T follicular helper cell (primary cell): Measurements from ENCODE around the gene OR51A2.
"Not testable (repeated sequence)": the region's sequence is repeated elsewhere in the genome, so short reads cannot be mapped to it uniquely, and the experiment has no call there.

Experiments used
- DNase-seq: peaks from one replicate; pipeline ENCODE4 v3.0.0-alpha.2; 2020; ENCODE audit warnings: low read depth
- total RNA-seq, 2 experiments: gene quantifications; one replicate each; lab custom pipeline; 2026; lab: John Stamatoyannopoulos, UW

Gene OR51A2, protein sequence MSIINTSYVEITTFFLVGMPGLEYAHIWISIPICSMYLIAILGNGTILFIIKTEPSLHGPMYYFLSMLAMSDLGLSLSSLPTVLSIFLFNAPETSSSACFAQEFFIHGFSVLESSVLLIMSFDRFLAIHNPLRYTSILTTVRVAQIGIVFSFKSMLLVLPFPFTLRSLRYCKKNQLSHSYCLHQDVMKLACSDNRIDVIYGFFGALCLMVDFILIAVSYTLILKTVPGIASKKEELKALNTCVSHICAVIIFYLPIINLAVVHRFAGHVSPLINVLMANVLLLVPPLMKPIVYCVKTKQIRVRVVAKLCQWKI
- total RNA-seq, result 0 reads per million in 2 experiments

DNA sequence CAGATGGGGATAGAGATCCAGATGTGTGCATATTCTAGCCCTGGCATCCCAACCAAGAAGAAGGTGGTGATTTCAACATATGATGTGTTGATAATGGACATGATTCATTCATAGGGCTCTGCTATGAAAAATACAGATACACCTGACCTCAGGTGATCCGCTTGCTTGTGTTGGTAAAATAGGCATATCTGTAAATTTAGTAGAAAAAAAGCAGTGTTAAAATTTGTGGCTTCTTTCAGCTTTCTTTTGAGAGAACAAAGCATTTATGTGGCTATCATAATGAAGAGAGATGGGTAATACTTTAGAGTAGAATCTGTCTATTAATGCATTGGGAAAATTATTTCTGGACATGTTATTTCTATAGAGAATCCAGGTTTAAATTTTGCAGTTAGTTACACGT is at the start of gene OR51A2:
OR51A2 (minus strand) TSS at position 101 of the 400 bp plus-strand sequence; CDS start at position 101, 0 bp downstream.
- DNase-seq, result not testable (repeated sequence)

DNA sequence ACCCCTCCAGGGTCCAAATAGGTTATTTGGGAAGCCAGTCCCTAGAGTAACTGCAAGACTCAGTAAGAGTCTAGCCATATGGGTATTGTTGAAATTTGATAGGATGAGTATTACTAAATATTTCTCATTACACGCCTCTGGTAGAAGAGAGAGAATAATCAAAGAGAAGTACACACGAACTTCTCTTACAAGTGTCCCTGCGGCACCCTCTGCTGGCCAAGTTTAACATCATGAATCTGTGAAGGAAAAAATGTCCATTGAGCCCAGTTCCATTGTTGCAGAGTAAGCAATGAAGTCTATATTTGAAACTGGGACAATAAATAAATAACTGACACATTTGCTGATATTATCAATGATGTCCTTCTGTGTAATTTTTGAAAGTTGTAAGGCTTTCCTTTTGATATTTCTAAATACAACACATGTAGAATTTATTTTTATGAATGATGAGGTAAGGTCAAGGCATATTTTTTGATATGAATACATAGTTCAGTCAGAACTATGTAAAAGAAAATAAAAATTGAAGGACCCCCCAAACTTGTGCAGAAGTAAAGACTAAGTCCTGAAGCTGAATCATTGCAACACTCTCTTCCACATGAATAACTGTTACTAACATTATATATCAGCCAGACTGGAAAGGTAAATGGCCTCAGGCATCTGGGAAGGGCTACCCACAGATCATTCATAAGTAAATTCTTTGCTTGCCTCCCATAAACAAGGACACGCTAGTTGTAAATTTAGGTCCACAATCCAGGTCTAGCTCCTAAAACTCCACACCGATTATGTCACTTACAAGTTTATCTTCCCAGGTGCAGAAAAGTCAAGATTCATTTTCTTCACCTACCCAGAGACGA is 49.1 kb upstream of the OR51A2 start:
- DNase-seq, result no peak

DNA sequence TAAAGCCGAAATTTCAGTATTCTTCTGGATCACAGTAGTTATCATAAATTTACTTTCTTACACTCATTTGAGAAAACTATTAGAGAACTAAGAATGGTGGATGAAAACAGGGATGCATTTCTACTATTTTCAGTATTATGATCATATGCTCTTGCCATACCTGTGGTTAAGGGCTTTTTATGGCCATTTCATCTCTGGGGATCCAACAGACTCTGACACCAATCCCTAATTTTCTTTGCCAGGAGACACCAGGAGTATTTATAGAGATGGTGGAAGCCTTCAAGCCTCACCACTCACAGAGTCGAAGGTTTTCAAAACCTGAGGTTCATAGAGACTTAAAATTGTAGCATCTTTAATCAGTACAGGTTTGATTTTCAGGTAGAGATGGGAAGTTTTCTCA is 39.0 kb upstream of the OR51A2 start, which contains the start of gene OR51L1:
OR51L1 (plus strand) TSS at position 301 of the 400 bp plus-strand sequence. CDS start 4,132 bp downstream, outside the sequence.
- DNase-seq, result no peak

DNA sequence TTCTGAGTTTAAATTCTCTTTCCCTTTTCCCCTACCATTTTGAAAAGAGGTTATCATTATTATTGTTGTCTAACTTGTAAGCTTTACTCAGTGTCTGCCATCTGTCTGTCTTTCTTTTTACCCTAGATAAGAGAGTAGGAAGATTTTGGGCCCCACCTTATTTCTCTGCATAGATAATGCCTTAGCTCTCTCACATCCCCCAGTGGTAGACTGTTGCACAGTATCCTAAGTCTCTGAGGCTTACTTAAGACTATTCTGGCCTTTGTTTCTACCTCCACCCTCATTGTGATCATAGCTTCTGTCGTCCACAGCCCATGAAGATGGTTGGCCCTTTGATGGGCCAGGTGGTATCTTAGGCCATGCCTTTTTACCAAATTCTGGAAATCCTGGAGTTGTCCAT is 35.5 kb upstream of the OR51A2 start:
- no peak for DNase-seq

DNA sequence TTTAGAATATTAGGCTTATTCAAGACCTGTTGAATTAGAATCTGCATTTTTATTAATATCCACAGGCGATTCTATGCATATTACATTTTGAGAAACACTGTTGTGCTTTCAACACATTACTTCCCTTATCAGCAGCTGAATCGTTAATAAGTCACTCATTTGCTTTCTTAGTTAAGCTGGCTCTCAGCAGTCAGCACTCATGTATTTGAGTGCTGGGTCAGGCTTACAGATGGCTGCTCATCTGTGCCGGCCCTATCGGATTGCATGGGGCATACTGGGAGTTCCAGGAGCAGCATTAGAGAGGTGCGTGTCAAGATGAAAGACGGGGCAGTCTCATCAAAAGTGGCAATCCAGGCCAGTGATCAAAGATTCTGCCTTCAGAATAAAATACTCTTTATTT is 28.3 kb upstream of the OR51A2 start:
- DNase-seq, result no peak

DNA sequence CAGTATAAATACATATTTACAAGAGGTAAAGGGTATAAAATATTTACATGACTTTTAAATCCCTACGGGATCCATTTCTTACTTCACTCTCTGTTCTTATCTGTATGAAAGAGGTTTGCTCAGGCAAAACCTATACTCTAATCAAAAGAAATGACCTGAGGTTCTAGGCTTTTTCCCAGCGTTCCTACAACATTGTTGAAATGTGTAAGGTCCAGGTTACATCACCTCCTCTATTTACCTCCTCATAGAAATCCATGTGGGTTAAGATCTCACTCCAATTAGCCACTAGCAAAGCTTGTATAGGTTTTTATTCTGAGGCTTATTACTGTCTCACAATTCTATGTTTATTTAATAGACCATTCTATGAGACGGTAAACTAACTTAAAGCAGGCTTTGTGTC is 27.2 kb upstream of the OR51A2 start:
- DNase-seq, result no peak

DNA sequence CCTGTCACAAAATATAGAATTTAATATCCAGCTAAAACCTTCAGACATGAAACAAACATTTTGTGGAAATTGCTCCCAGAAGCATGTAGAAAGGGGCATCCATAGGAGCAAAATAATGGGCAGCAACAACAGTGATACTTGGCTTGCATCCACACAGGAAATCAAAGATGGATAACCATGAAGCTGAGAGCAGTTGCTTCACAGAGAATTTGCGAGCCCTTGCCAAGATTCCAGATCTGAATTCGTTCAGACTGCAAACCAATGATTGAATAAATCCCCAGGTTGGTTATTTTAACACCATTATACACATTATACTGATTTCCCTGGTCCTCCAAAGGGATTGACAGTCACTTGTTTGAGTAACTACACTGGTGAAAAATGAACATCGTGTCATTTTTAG is 23.5 kb upstream of the OR51A2 start:
- DNase-seq, result no peak

DNA sequence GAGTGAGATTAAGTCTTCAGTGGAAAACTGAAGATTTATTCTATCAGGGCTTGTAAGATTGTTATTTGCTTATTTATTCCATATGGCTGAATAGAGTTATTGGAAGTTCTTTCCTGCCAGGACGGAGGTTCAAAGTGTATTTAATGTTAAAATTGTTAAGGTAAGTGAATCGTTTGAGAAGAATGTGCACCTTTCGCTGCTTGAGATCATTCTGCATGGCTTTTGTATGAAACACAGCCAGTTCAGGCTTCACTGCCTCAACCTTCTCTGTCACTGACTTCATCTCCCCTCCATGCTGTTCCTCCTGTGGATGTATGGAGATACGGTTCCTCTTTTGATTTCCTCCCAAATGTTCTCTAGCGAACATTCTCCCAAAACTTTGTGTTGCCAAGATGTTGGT is 19.9 kb upstream of the OR51A2 start:
- DNase-seq, result no peak

DNA sequence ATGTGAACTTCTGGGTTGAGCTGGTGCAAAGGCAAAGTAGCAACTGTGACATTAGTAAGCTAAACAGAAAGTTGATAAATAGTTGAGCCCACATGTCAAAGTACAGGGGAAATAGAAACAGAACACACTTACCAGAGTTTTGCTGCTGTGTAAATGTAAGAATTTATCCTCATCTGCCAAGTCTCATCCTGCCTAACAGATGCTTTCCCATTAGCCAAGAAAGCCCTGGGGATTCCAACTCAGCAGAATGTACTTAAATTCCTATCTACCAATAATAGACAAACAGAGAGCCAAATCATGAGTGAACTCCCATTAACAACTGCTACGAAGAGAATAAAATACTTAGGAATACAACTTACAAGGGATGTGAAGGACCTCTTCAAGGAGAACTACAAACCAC is 7.3 kb upstream of the OR51A2 start:
- no peak for DNase-seq

DNA sequence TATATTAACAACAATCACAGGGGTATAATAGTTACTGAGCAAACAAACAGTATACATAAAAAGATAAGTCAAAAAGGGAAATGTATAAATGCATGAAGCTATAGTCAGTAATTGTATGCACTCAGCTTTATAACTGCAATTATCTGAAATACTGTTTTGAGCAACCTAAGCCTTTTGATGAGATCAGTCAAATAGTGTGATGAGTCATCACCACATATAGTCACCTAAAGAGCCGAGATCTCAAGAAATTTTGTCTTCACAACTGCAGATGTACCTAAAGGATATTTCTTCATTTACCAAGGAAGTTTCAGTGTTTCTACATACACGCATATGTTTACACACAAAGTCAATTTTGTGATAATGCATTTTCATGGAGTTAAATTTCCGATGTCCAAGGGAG is 5.4 kb upstream of the OR51A2 start:
- no peak for DNase-seq

DNA sequence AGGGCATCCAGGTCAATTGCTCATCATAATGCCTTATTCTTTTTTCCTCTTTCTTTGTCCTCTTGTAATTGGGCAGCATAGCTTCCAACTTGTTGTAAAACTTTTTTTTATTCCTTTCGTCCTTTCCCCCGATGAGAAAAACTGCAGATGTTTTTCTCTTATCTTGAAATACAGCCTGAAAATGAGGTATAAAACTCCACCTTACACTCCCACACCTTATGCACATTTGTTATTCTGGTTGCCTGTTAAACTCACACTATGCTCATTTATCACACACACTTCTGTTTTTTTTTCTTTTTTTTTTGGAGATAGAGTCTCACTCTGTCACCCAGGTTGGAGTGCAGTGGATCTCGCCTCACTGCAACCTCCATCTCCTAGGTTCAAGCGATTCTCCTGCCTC is 1.9 kb upstream of the OR51A2 start:
- DNase-seq, result no peak

DNA sequence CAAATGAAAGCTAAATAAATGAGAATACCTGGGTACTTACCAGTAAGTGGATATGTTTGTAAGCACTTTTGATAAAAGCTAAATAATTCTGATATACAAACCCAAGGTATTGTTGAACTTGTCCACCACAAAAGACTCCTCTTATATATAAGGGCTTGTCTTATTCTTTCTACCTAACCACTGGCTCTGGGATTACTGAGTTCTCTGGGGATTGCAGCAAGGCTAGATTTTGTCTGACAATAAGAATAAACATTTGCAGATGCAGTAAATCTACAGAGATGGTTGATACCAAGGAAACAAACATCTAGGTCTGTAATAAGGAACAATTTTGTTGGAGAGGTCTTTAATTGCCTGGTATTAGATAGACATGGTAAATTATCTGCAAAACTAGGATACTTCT is 8.0 kb downstream of the OR51A2 start, which contains the start of gene OR51A4:
OR51A4 (minus strand) TSS at position 101 of the 400 bp plus-strand sequence. CDS start 505 bp downstream, outside the sequence.
- DNase-seq, result no peak

DNA sequence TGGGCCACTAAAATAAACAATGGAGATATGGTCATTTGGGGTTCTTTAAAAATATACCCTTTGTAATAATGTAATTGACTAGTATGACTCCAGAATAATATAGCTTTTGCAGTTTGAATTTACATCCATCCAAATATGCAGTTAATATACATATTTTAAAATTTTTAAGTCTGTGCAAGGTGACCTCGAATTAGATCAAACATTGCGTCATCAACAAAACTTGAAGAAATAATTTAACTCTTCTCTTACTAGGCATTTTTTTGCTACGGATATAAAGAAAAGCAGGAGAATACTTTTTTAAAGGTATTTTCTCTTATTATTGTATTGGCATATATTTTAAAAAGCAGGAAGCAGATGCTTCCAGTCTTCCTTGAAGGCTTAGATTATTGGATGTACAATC is 18.8 kb downstream of the OR51A2 start:
- no peak for DNase-seq

DNA sequence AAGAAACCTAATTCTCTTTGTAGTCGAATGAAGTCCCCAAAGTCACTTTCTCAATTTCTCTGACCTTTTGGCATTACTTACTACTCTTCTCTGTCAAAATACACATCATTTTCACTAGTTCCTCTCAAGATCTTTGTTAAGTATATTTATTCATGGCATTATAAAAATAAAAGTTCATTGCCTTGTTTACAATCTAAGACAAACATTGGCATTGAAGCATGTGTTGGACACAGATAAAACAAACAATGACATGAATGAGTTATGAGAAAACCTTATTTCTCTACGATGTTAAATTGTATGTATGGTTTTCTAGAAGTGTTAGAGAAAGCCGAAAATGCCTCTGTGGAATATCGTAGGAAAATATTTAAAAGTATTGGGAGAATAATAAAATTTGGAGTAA is 22.8 kb downstream of the OR51A2 start:
- DNase-seq, result no peak

DNA sequence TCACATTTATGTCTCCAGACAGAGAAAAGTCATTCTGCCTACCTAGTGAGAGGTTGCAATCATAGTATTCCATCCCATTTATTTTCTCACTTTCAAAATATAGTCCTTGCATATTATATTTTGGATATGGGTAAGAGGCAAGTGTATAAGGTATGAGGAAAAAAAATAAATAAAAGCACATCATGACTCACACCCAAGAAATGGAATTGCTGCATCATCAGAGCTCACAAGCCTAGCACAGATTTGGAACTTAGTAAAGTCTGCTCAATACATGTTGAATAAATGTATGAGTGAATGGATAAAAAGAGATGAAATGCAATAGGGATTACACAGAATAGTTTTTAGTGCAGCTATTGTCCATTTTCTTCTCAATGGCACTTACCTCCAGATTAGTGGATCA is 28.9 kb downstream of the OR51A2 start:
- DNase-seq, result no peak

DNA sequence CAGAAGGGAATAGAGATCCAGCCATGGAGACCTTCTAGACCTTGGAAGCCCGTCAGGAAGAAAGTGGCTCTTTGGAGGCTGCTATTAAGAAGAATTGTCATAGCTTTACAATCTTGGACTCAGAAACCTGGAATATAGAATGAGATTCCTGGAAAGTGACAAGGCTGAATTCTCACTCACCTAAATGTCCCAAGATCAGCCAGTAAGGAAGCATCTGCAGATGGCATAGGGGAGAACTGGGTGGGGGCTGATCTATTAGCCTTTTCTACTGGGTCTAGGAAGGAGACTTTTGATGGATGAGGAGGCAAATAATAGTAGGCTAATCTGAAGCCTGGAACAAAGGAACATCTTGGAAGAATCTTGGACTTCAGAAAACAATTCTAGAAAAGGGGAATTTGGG is 31.3 kb downstream of the OR51A2 start, which contains the start of gene OR51G1:
OR51G1 (minus strand) TSS at position 101 of the 400 bp plus-strand sequence; CDS start at position 101, 0 bp downstream.
- no peak for DNase-seq

DNA sequence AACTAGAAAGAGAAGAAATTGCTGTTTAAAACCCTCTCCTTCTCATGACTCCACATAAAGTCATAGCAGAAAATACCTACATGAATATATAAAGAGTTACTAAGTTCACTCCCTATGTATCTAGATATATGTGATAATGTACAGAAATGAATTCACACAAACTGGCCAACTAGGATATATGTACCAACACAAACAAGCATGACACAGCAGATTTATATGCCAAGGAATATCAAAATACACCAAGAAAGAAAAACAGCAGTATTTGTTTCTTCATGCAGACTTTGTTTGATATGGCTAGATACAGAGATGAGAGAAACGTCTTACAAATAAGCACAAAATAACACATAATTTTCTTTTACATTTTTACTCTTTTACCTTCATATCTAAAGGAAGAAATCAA is 33.2 kb downstream of the OR51A2 start:
- no peak for DNase-seq

DNA sequence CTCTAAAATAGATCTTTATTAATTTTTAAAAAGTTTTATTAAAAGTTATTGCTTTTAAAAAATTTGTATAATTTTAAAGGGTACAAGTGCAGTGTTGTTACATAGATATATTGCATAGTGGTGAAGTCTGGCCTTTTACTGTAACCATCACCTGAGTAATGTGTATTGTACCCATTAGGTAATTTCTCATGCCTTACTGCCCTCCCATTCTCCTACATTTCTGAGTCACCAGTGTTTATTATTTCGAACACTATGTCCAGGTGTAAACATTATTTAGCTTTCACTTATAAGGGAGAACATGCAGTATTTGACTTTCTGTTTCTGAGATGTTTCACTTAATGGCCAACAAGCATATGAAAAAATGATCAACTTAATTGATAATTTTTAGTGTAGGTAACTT is 33.7 kb downstream of the OR51A2 start:
- DNase-seq, result no peak

DNA sequence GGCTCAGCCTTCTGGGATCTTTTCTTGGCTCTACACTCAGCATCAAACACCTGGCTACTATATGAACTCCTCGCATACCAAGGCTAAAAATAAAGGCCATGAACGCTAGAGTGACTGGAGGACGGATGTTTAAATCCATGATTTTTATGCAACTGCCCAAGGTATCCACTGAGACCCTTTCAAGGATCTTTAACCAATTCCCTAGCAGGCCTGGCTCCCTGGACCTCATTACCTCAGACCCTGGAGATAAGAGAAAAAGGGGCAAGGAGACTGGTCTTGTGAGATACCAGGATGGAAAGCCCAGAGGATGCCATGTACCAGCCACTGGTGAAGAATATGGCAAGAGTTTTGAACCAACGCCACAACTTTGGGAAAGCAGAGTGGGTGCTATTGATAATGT is 36.3 kb downstream of the OR51A2 start, which contains the start of gene OR51G2:
OR51G2 (minus strand) TSS at position 101 of the 400 bp plus-strand sequence. CDS start 3,687 bp downstream, outside the sequence.
- no peak for DNase-seq

DNA sequence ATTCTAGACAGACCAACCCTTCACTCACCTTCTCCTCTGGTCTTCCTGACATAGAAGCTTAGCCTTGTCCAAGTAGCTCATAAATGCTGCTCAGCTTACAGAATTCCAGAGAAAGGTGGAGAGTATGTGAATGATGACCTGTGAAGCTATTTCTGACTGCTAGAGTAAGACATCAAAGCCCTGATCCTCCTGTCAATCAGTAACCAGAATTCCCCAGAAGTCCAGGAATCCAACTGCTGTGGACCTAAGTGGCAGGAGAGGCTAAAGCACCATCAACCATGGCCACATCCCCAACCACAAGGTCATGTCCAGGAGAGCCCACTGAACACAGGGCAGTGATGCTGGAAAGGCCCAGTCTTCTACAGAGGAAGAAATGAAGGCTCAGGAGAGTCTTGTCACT is 38.9 kb downstream of the OR51A2 start:
- no peak for DNase-seq
